Inflammatory macrophage (primary cell): Measurements from ENCODE around the gene VRK2.
"Not testable (repeated sequence)": the region's sequence is repeated elsewhere in the genome, so short reads cannot be mapped to it uniquely, and the experiment has no call there.

Source experiments
- DNase-seq, 2 donors: peaks; one replicate each; pipeline ENCODE4 v3.0.0-alpha.2; 2020 to 2022

VRK2 gene

DNA sequence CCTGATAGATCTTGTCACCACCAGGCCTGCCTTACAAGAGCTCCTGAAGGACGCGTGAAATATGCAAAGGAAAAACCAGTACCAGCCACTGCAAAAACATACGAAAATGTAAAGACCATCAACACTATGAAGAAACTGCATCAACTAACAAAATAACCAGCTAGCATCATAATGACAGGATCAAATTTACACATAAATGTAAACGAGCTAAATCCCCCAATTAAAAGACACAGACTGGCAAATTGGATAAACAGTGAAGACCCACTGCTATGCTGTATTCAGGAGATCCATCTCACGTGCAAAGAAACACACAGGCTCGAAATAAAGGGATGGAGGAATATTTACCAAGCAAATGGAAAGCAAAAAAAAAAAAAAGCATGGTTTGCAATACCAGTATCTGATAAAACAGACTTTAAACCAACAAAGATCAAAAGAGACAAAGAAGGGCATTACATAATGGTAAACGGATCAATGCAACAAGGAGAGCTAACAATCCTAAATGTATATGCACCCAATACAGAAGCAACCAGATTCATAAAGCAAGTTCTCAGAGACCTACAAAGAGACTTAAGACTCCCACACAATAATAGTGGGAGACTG, 123.8 kb downstream of the VRK2 start:
- DNase-seq = not testable (repeated sequence)

- not testable (repeated sequence) for DNase-seq
Observed at GRCh38 chr2:58171831-58172230, 125.2 kb downstream of the VRK2 start.

GRCh38 chr2:58177187-58177586, 130.6 kb downstream of the VRK2 start:
- DNase-seq = not testable (repeated sequence)

- not testable (repeated sequence) for DNase-seq
Observed at GRCh38 chr2:58180175-58180574, 133.6 kb downstream of the VRK2 start.

DNA sequence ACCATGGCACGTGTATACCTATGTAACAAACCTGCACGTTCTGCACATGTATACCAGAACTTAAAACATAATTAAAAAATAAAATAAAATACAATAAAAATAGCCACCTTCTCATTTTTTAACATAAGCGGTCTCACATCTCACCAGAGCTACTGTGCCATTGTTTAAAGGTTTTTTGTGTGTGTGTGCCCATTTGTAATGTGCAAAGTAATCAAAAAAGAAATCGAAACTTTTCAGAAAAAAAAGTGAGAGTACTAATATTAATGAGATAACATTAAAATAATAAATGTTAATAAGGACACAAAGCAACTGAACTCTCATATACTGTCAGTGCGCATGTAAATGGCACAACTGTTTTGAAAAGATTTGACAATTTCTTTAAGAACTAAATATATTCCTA, 134.0 kb downstream of the VRK2 start:
- no peak for DNase-seq

GRCh38 chr2:58182527-58182926, 135.9 kb downstream of the VRK2 start:
- no peak for DNase-seq

DNA sequence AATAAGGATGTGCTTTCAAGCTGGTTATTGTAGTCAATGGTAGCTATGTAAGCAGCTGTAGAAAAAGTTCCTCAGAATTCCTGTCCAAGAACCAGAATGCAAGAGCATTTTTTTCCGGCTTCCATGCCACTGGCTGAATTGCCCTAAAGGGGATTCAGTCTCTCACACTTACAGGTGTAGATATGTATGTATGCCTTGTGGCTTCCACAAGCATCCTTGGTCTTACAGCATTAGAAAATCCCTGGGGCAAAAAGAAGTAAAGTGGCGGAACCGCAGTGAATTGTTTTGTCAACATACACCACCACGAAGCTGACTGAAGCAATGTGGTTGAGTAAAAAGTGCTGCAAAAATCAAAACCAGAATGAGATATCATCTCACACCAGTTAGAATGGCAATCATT, 139.9 kb downstream of the VRK2 start:
- DNase-seq = no peak

- not testable (repeated sequence) for DNase-seq
Observed at GRCh38 chr2:58187022-58187421, 140.4 kb downstream of the VRK2 start.

- no peak for DNase-seq
Observed at GRCh38 chr2:58194458-58194857, 147.9 kb downstream of the VRK2 start.

DNA sequence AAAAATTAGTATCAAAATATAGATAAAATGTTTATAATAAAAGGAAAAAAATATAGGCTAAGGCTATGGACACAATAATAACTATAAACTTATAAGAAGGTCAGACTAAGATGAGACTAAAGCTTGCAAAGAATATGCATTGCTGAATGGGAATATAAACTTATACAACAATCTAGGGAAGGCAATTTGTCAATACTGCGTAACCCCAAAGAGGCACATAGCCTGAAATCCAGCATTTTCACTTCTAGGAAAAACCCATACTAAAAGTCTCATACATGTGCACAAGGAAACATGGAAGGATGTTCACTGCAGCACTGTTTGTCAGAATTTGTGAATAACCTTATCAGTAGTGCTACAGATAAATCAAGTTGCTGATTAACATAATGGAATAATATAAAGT, 149.1 kb downstream of the VRK2 start:
- no peak for DNase-seq

DNA sequence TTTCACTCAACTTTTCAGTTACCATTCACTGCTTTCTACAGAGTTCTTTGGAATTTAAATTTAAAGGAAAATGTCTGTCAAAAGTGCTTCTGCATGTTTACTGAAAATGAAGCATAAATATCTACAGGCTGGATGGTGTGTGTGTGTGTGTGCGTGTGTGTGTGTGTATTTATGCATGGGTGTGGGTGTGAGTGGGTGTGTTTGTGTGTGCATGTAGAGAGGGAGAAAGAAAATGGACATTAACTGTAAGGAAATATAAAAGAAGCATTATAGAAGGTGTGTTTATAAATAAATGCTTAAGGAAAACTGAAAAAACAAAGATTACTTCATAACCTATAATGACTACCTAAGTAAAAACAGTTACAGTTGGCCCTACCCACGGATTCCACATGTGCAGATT, 151.3 kb downstream of the VRK2 start:
- DNase-seq = no peak

- no peak for DNase-seq
Observed at GRCh38 chr2:58202404-58202803, 155.8 kb downstream of the VRK2 start.

- DNase-seq = no peak
Observed at GRCh38 chr2:58203018-58203417, 156.4 kb downstream of the VRK2 start.

GRCh38 chr2:58204195-58204959, 157.8 kb downstream of the VRK2 start:
- no peak for DNase-seq

GRCh38 chr2:58206785-58207184, 160.2 kb downstream of the VRK2 start:
- no peak for DNase-seq

- DNase-seq = no peak
Observed at GRCh38 chr2:58207189-58207588, 160.6 kb downstream of the VRK2 start.
